GM12878 (cell line): ENCODE data around the gene AXL. TPM values are rescaled to one million over a fixed set of nuclear protein-coding genes. Genes with fewer than 3 reads are reported as not detected.
A peak's percentile ranks its signal among the peaks of the same experiment; 100 is the strongest.

Source experiments
- ATAC-seq: fragments of 200-7000 bp; cut with Tn5 transposase; 3 replicates; pipeline ENCODE4 v1.9.1; 2020; ENCODE audit warnings: mild to moderate bottlenecking, moderate library complexity
- BruUV-seq: library from RNA; stranded (reverse); fragments of 400-500 nt; replicated peaks from 2 replicates; lab custom pipeline; 2021; lab: Mats Ljungman, UMichigan
- CTCF ChIA-PET: fragments of 300-600 bp; sonication (Branson Sonifier 250); formaldehyde crosslinking; extraction: SDS; loops from one replicate; lab custom pipeline; 2021; ENCODE audit warnings: inconsistent platforms; lab: Yijun Ruan, JAX
- POLR2A ChIA-PET: fragments of 350-600 bp; formaldehyde crosslinking; extraction: SDS; loops from one replicate; lab custom pipeline; 2021; ENCODE audit warnings: inconsistent platforms; lab: Charles Lee
- RAD21 ChIA-PET: fragments of 300-600 bp; sonication (Branson Sonifier 250); formaldehyde crosslinking; loops from one replicate; lab custom pipeline; 2023; ENCODE audit warnings: antibody characterized with exemption; ENCODE audit not compliant: unreplicated experiment; lab: Charles Lee
- SMC1A ChIA-PET: fragments of 300-600 bp; sonication (Branson Sonifier 250); formaldehyde crosslinking; loops from one replicate; lab custom pipeline; 2023; ENCODE audit not compliant: unreplicated experiment, uncharacterized antibody; lab: Charles Lee
- DNase-seq: peaks from one replicate; pipeline ENCODE4 v3.0.0-alpha.2; 2011; ENCODE audit warnings: low read depth, low spot score
- FAIRE-seq: peaks from 3 replicates; lab custom pipeline; 2011; peaks lifted over from hg19 to GRCh38; lab: Jason Lieb, UNC
- H2AFZ ChIP-seq: 2 replicates; pipeline ENCODE4 v1.6.0; 2011; ENCODE audit warnings: low read depth, low read length, control low read depth; ENCODE audit not compliant: control insufficient read depth
- H3K27ac ChIP-seq: 2 replicates; pipeline ENCODE4 v1.5.1; 2011; ENCODE audit warnings: control low read depth; ENCODE audit not compliant: control insufficient read depth, insufficient read depth
- H3K27me3 ChIP-seq, 2 experiments: replicated peaks in 1 of 2; 2 replicates each; pipeline versions ENCODE4 v1.6.0 to v1.6.1; 2011; ENCODE audit warnings: low read length in 1 of 2; ENCODE audit not compliant: control insufficient read depth in 2 of 2, insufficient read depth in 2 of 2
- H3K36me3 ChIP-seq, 2 experiments: 2 replicates each; pipeline ENCODE4 v1.5.1; 2011; ENCODE audit warnings: low read length in 1 of 2; ENCODE audit not compliant: control insufficient read depth in 2 of 2, insufficient read depth in 2 of 2
- H3K4me1 ChIP-seq: 2 replicates; pipeline ENCODE4 v1.6.1; 2011; ENCODE audit warnings: mild to moderate bottlenecking, low read length, moderate library complexity, mixed read lengths; ENCODE audit not compliant: control insufficient read depth, insufficient read depth
- H3K4me2 ChIP-seq: 2 replicates; pipeline ENCODE4 v1.6.0; 2011; ENCODE audit warnings: control low read depth; ENCODE audit not compliant: control insufficient read depth, insufficient read depth
- H3K4me3 ChIP-seq: fragments of 200-600 bp; sonication (generic); 2 replicates; pipeline ENCODE4 v1.5.1; 2016
- H3K79me2 ChIP-seq: 2 replicates; pipeline ENCODE4 v1.6.0; 2011; ENCODE audit warnings: low read length; ENCODE audit not compliant: control insufficient read depth, insufficient read depth
- H3K9ac ChIP-seq: 2 replicates; pipeline ENCODE4 v1.8.0; 2011; ENCODE audit warnings: low read length, control low read depth, mixed read lengths; ENCODE audit not compliant: control insufficient read depth, insufficient read depth
- H3K9me3 ChIP-seq: replicated peaks from 3 replicates; pipeline ENCODE4 v1.5.1; 2011; ENCODE audit warnings: mild to moderate bottlenecking, low read length; ENCODE audit not compliant: control insufficient read depth, insufficient read depth
- H4K20me1 ChIP-seq: 2 replicates; pipeline ENCODE4 v1.6.0; 2011; ENCODE audit not compliant: control insufficient read depth, insufficient read depth
- BCL3 ChIP-seq: IDR thresholded peaks from 2 replicates; pipeline ENCODE4 v1.6.1; 2011; ENCODE audit warnings: borderline replicate concordance, low read depth, mild to moderate bottlenecking, moderate library complexity, low read length; ENCODE audit not compliant: insufficient read depth, poor library complexity, severe bottlenecking
- BCLAF1 ChIP-seq: fragments of 450-650 bp; IDR thresholded peaks from 2 replicates; pipeline ENCODE4 v1.6.1; 2017; ENCODE audit warnings: antibody characterized with exemption, mild to moderate bottlenecking, moderate library complexity
- CEBPB ChIP-seq, 2 experiments: fragments of 150-350 bp in 1 of 2; IDR thresholded peaks; 2 replicates each; pipeline ENCODE4 v1.6.1; 2012 to 2014; ENCODE audit warnings: low read depth in 2 of 2, low read length in 2 of 2, borderline replicate concordance in 1 of 2, inconsistent platforms in 1 of 2
- CHD4 ChIP-seq: fragments of 200-600 bp; sonication (generic); IDR thresholded peaks from 2 replicates; pipeline ENCODE4 v1.6.1; 2016; ENCODE audit warnings: mild to moderate bottlenecking
- EED ChIP-seq: sonication (generic); IDR thresholded peaks from 2 replicates; pipeline ENCODE4 v1.6.1; 2016; ENCODE audit warnings: antibody characterized with exemption, low read depth
- HCFC1 ChIP-seq: fragments of 150-350 bp; IDR thresholded peaks from 2 replicates; pipeline ENCODE4 v1.6.1; 2014; ENCODE audit warnings: low read length
- HDGF ChIP-seq: fragments of 450-650 bp; IDR thresholded peaks from 2 replicates; pipeline ENCODE4 v1.6.1; 2016; ENCODE audit warnings: antibody characterized with exemption
- KDM1A ChIP-seq: fragments of 200-600 bp; sonication (generic); IDR thresholded peaks from 2 replicates; pipeline ENCODE4 v1.6.1; 2016; ENCODE audit warnings: borderline replicate concordance
- MEF2A ChIP-seq: IDR thresholded peaks from 2 replicates; pipeline ENCODE4 v1.6.1; 2011; ENCODE audit warnings: low read depth, mild to moderate bottlenecking, low read length, moderate library complexity; ENCODE audit not compliant: insufficient read depth
- PAX8 ChIP-seq: fragments of 450-650 bp; IDR thresholded peaks from 2 replicates; pipeline ENCODE4 v1.6.1; 2017; ENCODE audit warnings: mild to moderate bottlenecking, moderate library complexity
- PBX3 ChIP-seq: IDR thresholded peaks from 2 replicates; pipeline ENCODE4 v1.6.1; 2011; ENCODE audit warnings: mild to moderate bottlenecking, low read depth, low read length, moderate library complexity; ENCODE audit not compliant: insufficient replicate concordance
- RCOR1 ChIP-seq: conservative IDR thresholded peaks from 2 replicates; pipeline ENCODE4 v1.6.1; 2012; ENCODE audit warnings: low read depth, low read length, improper control_type of control experiment
- SREBF2 ChIP-seq: IDR thresholded peaks from 2 replicates; pipeline ENCODE4 v1.6.1; 2012; ENCODE audit warnings: mild to moderate bottlenecking, low read length
- WGBS: methylation state at CpG from one replicate; pipeline ENCODE4 v1.1.6; 2016; ENCODE audit warnings: low lambda C conversion rate; ENCODE audit not compliant: insufficient replicate concordance, insufficient coverage; ENCODE audit errors: missing lambda C conversion rate; 5-methylcytosine and 5-hydroxymethylcytosine counted together
- in situ Hi-C: fragments of 300-500 bp; cut with MboI; formaldehyde crosslinking; loops from 9 replicates; pipeline ENCODE4 v1.14.3; 2018; ENCODE audit warnings: mixed read lengths
- intact Hi-C: fragments of 100-400 bp; cut with micrococcal nuclease; formaldehyde crosslinking; loops from one replicate; pipeline ENCODE4 v1.14.2; 2022; ENCODE audit not compliant: unreplicated experiment
- polyA plus RNA-seq, 11 experiments: library from polyadenylated mRNA; depleted of rRNA in 4 of 11; unstranded in 6 of 11; stranded (reverse) in 5 of 11; fragments of >200 nt; fragmentation: Nextera tagmentation in 4 of 11; fragmentation: Illumina TruSeq in 1 of 11; extraction: Ambion mirVana in 4 of 11; extraction: Trizol in 1 of 11; gene quantifications; 1 replicate in 1 of 11; 2 replicates in 10 of 11; pipeline versions ENCODE4 v1.2.1 to v1.2.3, GENCODE V29; 2011 to 2016; ENCODE audit warnings: inconsistent platforms in 2 of 11, missing spikeins in 2 of 11, low read depth in 1 of 11
- total RNA-seq, 4 experiments: library from RNA; depleted of rRNA in 3 of 4; stranded (reverse); fragments of >200 nt in 3 of 4; fragmentation: Illumina TruSeq in 1 of 4; extraction: Trizol in 1 of 4; gene quantifications; 2 replicates each; pipeline versions ENCODE4 v1.2.1 to v1.2.3, GENCODE V29; 2013 to 2021

AXL gene
- total and polyA plus RNA-seq, 10 of the 15 experiments (the other 5 are each of a cell fraction or from before 2014, with no cell fraction given): under 0.01 to 0.33 (median 0.07) TPM; not detected in 4

GRCh38 chr19:41226874-41227390, 7.9 kb downstream of the AXL start (continued):
- TF ChIP-seq BCL3: no peak

GRCh38 chr19:41228486-41228885, 9.5 kb downstream of the AXL start:
- Histone ChIP-seq H3K79me2 (no peaks in the 10 kb centered on the region), H4K20me1 (no peaks in the 10 kb centered on the region), H3K27me3 (peaks cover 0 to 3% of the 10 kb centered on the region in 2 experiments; a peak in 2 of 4 replicates), H3K9ac (no peak overlapping the region), H3K36me3 (no peaks in the 10 kb centered on the region), H3K4me3 (no peak overlapping the region), H3K27ac (no peak overlapping the region), H3K4me1 (no peaks in the 10 kb centered on the region), H3K4me2 (no peak overlapping the region), H2AFZ (no peak overlapping the region), H3K9me3 (no peaks in the 10 kb centered on the region)
- 35% methylated on average over 3 of the region's 3 CpGs for WGBS
- ChIA-PET SMC1A (interaction anchor here (0.7 to 1.0 kb wide), 2 partner anchors 24 to 29 kb away, joined by 3 read pairs; no protein-coding TSS in a partner anchor), POLR2A (interaction anchor here (0.6 kb wide), 1 partner anchor 896 kb away, joined by 5 read pairs; no protein-coding TSS in a partner anchor), CTCF (no interaction called here), RAD21 (no interaction called here)
- ATAC-seq (no peak), FAIRE-seq (no peak), DNase-seq (no peak)
- no TSS peak for BruUV-seq
- intact Hi-C loops (no loop called here), in situ Hi-C loops (no loop called here)
- TF ChIP-seq RCOR1: no peak
- no peak for TF ChIP-seq KDM1A
- no peak for TF ChIP-seq CHD4
- TF ChIP-seq PAX8: no peak
- TF ChIP-seq HDGF: no peak
- no peak for TF ChIP-seq EED
- no peak for TF ChIP-seq SREBF2
- peak; percentile 32 for TF ChIP-seq BCL3
- TF ChIP-seq CEBPB (IDR thresholded peaks at IDR 0.05; ENCODE audit: borderline replicate concordance in 1 of 2, low read depth in 2 of 2, low read length in 2 of 2): no peak
- TF ChIP-seq MEF2A: no peak
- peak; percentile 16 for TF ChIP-seq PBX3
- no peak for TF ChIP-seq HCFC1
- no peak for TF ChIP-seq BCLAF1
